GM23338 (cell line): ENCODE results near the gene TSC2. TPM values are rescaled to one million over a fixed set of nuclear protein-coding genes. Genes with fewer than 3 reads are reported as not detected.

ENCODE experiments used
- ATAC-seq: fragments of 200-7000 bp; cut with Tn5 transposase; 3 replicates; pipeline ENCODE4 v1.9.1; 2020
- DNase-seq: peaks from one replicate; pipeline ENCODE4 v3.0.0-alpha.2; 2015; ENCODE audit warnings: low spot score
- H2AFZ ChIP-seq: fragments of 200-600 bp; sonication (generic); 2 replicates; pipeline ENCODE4 v1.8.0; 2016; ENCODE audit warnings: antibody characterized with exemption, mild to moderate bottlenecking, moderate library complexity
- H3F3A ChIP-seq: fragments of 200-600 bp; sonication (generic); replicated peaks from 2 replicates; pipeline ENCODE4 v1.8.0; 2017; ENCODE audit warnings: antibody characterized with exemption, mixed run types, low read depth
- H3K27ac ChIP-seq: fragments of 200-600 bp; sonication (generic); 2 replicates; pipeline ENCODE4 v1.6.1; 2016; ENCODE audit warnings: low read depth
- H3K27me3 ChIP-seq: fragments of 200-600 bp; sonication (generic); 2 replicates; pipeline ENCODE4 v1.8.0; 2016; ENCODE audit warnings: mild to moderate bottlenecking, mixed run types, moderate library complexity; ENCODE audit not compliant: insufficient read depth
- H3K36me3 ChIP-seq: fragments of 200-600 bp; sonication (generic); 2 replicates; pipeline ENCODE4 v1.8.0; 2016; ENCODE audit warnings: mild to moderate bottlenecking; ENCODE audit not compliant: insufficient read depth
- H3K4me1 ChIP-seq: fragments of 200-600 bp; sonication (generic); 2 replicates; pipeline ENCODE4 v1.8.0; 2016; ENCODE audit warnings: mild to moderate bottlenecking, moderate library complexity; ENCODE audit not compliant: insufficient read depth
- H3K4me2 ChIP-seq: fragments of 200-600 bp; sonication (generic); 2 replicates; pipeline ENCODE4 v1.7.1; 2017; ENCODE audit warnings: mixed run types
- H3K4me3 ChIP-seq: fragments of 200-600 bp; sonication (generic); 2 replicates; pipeline ENCODE4 v1.6.1; 2016; ENCODE audit warnings: mixed run types
- H3K79me2 ChIP-seq: fragments of 200-600 bp; sonication (generic); replicated peaks from 2 replicates; pipeline ENCODE4 v1.8.0; 2017; ENCODE audit warnings: mild to moderate bottlenecking; ENCODE audit not compliant: insufficient read depth
- H3K9me2 ChIP-seq: fragments of 200-600 bp; sonication (generic); 2 replicates; pipeline ENCODE4 v1.8.0; 2017; ENCODE audit not compliant: insufficient read depth
- H4K20me1 ChIP-seq: fragments of 200-600 bp; sonication (generic); replicated peaks from 2 replicates; pipeline ENCODE4 v1.8.0; 2017; ENCODE audit warnings: mild to moderate bottlenecking; ENCODE audit not compliant: insufficient read depth
- H3K27ac Mint-ChIP-seq: 2 replicates; pipeline ENCODE4 v1.8.0; 2020; ENCODE audit warnings: inconsistent platforms, mild to moderate bottlenecking, moderate library complexity, mixed read lengths
- H3K27me3 Mint-ChIP-seq: 3 replicates; pipeline ENCODE4 v1.8.0; 2022; ENCODE audit warnings: low read depth, mild to moderate bottlenecking, moderate library complexity, mixed read lengths, inconsistent platforms; ENCODE audit not compliant: insufficient read depth, poor library complexity
- H3K36me3 Mint-ChIP-seq: 3 replicates; pipeline ENCODE4 v1.8.0; 2021; ENCODE audit warnings: low read depth, mild to moderate bottlenecking, inconsistent platforms, moderate library complexity, mixed read lengths
- H3K4me1 Mint-ChIP-seq: 3 replicates; pipeline ENCODE4 v1.8.0; 2020; ENCODE audit warnings: mild to moderate bottlenecking, inconsistent platforms, mixed read lengths
- H3K4me3 Mint-ChIP-seq: 3 replicates; pipeline ENCODE4 v1.8.0; 2021; ENCODE audit warnings: moderate library complexity, mild to moderate bottlenecking, inconsistent platforms, mixed read lengths
- H3K9me3 Mint-ChIP-seq: 3 replicates; pipeline ENCODE4 v1.8.0; 2020; ENCODE audit warnings: moderate library complexity, mild to moderate bottlenecking, inconsistent platforms, mixed read lengths
- CREB1 ChIP-seq: fragments of 250-450 bp; sonication (Bioruptor Pico); IDR thresholded peaks from 2 replicates; pipeline ENCODE4 v1.5.0; 2020; ENCODE audit warnings: low read depth, mild to moderate bottlenecking, moderate library complexity
- ETS1 ChIP-seq: IDR thresholded peaks from 2 replicates; pipeline ENCODE4 v1.6.1; 2016; ENCODE audit warnings: antibody characterized with exemption
- EZH2 ChIP-seq: fragments of 200-600 bp; sonication (generic); IDR thresholded peaks from one replicate; pipeline ENCODE4 v1.8.0; 2017; ENCODE audit warnings: antibody characterized with exemption, mild to moderate bottlenecking, low read depth; ENCODE audit not compliant: unreplicated experiment
- EZH2phosphoT487 ChIP-seq: fragments of 200-600 bp; sonication (generic); IDR thresholded peaks from one replicate; pipeline ENCODE4 v1.8.1; 2018; ENCODE audit warnings: antibody characterized with exemption; ENCODE audit not compliant: unreplicated experiment
- JUNB ChIP-seq: IDR thresholded peaks from one replicate; pipeline ENCODE4 v1.6.1; 2016; ENCODE audit warnings: antibody characterized with exemption; ENCODE audit not compliant: unreplicated experiment
- NANOG ChIP-seq: IDR thresholded peaks from 2 replicates; pipeline ENCODE4 v1.6.1; 2016; ENCODE audit warnings: antibody characterized with exemption, borderline replicate concordance
- POLR2AphosphoS5 ChIP-seq: IDR thresholded peaks from 2 replicates; pipeline ENCODE4 v1.6.1; 2016; ENCODE audit warnings: antibody characterized with exemption, low read depth
- REST ChIP-seq: IDR thresholded peaks from one replicate; pipeline ENCODE4 v1.6.1; 2018; ENCODE audit warnings: antibody characterized with exemption; ENCODE audit not compliant: unreplicated experiment
- STAT1 ChIP-seq: IDR thresholded peaks from one replicate; pipeline ENCODE4 v1.6.1; 2016; ENCODE audit warnings: antibody characterized with exemption; ENCODE audit not compliant: unreplicated experiment
- ZNF114 ChIP-seq: fragments of 250-450 bp; sonication (Bioruptor Pico); IDR thresholded peaks from 2 replicates; pipeline ENCODE4 v1.5.0; 2020; ENCODE audit warnings: mild to moderate bottlenecking, moderate library complexity
- ZNF331 ChIP-seq: fragments of 250-450 bp; sonication (Bioruptor Pico); IDR thresholded peaks from 2 replicates; pipeline ENCODE4 v1.5.0; 2020; ENCODE audit warnings: low read depth, mild to moderate bottlenecking, moderate library complexity
- polyA plus RNA-seq: library from polyadenylated mRNA; unstranded; fragments of >200 nt; fragmentation: Nextera tagmentation; extraction: Ambion mirVana; gene quantifications from 2 replicates; pipeline ENCODE4 v1.2.1, GENCODE V29; 2016
- total RNA-seq: library from RNA; depleted of rRNA; stranded (reverse); fragments of >200 nt; shearing (Covaris generic); gene quantifications from 2 replicates; pipeline ENCODE4 v1.2.3, GENCODE V29; 2014
- TF ChIP-seq, protein P1 (sequence below): fragments of 250-450 bp; sonication (Bioruptor Pico); IDR thresholded peaks from 2 replicates; pipeline ENCODE4 v1.5.0; 2020; ENCODE audit warnings: mild to moderate bottlenecking, moderate library complexity
- TF ChIP-seq, protein P2 (sequence below), 2 experiments: fragments of 200-600 bp in 1 of 2; sonication (generic) in 1 of 2; conservative IDR thresholded peaks; 2 replicates each; pipeline versions ENCODE4 v1.5.1 to v1.6.1; 2016 to 2017; ENCODE audit warnings: antibody characterized with exemption in 2 of 2, low read depth in 2 of 2, mild to moderate bottlenecking in 2 of 2, moderate library complexity in 1 of 2

TSC2 gene
- total and polyA plus RNA-seq, 2 experiments from 2014 or later: 40.5 to 93.0 TPM

DNA sequence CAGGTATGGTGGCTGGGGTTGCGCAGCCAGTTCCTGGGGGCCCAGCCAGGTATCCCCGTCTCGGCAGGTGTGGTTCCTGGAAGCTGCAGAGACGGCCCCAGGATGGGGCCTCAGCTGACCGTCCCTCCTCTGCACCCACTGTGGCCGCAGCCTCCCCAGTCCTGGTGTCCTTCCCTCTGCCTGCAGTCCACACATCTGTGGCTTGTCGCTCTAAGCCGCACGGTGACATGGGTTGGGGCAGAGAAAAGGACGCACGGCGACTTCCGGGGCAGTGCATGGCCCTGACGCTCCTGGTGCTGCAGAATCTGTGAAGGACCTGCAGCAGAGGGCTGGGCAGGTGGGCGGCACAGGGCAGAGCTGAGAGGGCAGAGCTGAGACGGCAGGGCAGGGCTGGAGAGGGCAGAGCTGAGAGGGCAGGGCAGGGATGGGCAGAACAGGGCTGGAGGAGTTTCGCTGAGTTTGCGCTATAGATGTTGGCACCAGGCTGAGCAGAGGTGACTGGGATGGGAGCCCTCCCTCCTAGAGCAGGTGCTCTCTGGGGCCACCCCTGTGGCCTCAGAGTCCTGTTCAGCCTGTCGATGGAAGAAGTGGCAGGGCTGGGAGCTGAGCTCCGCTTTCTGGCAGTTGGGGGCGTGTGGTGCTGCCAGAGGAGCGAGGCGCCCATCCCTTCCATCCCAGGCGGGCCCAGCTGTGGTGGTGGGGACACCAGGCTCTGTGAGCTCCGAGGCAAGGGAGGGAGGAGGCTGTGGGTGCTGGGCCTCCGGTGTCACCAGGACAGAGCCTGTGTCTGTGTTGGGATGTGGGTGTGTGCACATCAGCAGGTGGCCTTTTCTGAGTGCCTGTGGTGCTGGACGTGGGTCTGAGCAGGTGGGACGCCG, 23.0 kb downstream of the TSC2 start:
- ATAC-seq (no peak; the same call in 2 of the 3 replicates), DNase-seq (no peak)
- Mint-ChIP-seq H3K4me1 (no peaks in the 10 kb centered on the region), H3K9me3 (no peaks in the 10 kb centered on the region), H3K36me3 (peaks cover 25% of the 10 kb centered on the region), H3K27me3 (peaks cover 1% of the 10 kb centered on the region), H3K27ac (no peak overlapping the region), H3K4me3 (no peak overlapping the region)
- no peak overlapping the region for H3K27ac ChIP-seq
- TF ChIP-seq STAT1 (no peak), CREB1 (CRISPR knock-in tag) (no peak), JUNB (no peak), EZH2phosphoT487 (no peak), ZNF331 (CRISPR knock-in tag) (no peak), POLR2AphosphoS5 (no peak), REST (no peak), ETS1 (no peak), NANOG (no peak), ZNF114 (CRISPR knock-in tag) (no peak), EZH2 (no peak)
- TF ChIP-seq, protein P1, sequence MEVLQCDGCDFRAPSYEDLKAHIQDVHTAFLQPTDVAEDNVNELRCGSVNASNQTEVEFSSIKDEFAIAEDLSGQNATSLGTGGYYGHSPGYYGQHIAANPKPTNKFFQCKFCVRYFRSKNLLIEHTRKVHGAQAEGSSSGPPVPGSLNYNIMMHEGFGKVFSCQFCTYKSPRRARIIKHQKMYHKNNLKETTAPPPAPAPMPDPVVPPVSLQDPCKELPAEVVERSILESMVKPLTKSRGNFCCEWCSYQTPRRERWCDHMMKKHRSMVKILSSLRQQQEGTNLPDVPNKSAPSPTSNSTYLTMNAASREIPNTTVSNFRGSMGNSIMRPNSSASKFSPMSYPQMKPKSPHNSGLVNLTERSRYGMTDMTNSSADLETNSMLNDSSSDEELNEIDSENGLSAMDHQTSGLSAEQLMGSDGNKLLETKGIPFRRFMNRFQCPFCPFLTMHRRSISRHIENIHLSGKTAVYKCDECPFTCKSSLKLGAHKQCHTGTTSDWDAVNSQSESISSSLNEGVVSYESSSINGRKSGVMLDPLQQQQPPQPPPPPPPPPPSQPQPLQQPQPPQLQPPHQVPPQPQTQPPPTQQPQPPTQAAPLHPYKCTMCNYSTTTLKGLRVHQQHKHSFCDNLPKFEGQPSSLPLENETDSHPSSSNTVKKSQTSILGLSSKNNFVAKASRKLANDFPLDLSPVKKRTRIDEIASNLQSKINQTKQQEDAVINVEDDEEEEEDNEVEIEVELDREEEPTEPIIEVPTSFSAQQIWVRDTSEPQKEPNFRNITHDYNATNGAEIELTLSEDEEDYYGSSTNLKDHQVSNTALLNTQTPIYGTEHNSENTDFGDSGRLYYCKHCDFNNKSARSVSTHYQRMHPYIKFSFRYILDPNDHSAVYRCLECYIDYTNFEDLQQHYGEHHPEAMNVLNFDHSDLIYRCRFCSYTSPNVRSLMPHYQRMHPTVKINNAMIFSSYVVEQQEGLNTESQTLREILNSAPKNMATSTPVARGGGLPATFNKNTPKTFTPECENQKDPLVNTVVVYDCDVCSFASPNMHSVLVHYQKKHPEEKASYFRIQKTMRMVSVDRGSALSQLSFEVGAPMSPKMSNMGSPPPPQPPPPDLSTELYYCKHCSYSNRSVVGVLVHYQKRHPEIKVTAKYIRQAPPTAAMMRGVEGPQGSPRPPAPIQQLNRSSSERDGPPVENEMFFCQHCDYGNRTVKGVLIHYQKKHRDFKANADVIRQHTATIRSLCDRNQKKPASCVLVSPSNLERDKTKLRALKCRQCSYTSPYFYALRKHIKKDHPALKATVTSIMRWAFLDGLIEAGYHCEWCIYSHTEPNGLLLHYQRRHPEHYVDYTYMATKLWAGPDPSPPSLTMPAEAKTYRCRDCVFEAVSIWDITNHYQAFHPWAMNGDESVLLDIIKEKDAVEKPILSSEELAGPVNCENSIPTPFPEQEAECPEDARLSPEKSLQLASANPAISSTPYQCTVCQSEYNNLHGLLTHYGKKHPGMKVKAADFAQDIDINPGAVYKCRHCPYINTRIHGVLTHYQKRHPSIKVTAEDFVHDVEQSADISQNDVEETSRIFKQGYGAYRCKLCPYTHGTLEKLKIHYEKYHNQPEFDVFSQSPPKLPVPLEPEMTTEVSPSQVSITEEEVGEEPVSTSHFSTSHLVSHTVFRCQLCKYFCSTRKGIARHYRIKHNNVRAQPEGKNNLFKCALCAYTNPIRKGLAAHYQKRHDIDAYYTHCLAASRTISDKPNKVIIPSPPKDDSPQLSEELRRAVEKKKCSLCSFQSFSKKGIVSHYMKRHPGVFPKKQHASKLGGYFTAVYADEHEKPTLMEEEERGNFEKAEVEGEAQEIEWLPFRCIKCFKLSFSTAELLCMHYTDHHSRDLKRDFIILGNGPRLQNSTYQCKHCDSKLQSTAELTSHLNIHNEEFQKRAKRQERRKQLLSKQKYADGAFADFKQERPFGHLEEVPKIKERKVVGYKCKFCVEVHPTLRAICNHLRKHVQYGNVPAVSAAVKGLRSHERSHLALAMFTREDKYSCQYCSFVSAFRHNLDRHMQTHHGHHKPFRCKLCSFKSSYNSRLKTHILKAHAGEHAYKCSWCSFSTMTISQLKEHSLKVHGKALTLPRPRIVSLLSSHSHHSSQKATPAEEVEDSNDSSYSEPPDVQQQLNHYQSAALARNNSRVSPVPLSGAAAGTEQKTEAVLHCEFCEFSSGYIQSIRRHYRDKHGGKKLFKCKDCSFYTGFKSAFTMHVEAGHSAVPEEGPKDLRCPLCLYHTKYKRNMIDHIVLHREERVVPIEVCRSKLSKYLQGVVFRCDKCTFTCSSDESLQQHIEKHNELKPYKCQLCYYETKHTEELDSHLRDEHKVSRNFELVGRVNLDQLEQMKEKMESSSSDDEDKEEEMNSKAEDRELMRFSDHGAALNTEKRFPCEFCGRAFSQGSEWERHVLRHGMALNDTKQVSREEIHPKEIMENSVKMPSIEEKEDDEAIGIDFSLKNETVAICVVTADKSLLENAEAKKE (CRISPR knock-in tag): no peak
- TF ChIP-seq, protein P2, sequence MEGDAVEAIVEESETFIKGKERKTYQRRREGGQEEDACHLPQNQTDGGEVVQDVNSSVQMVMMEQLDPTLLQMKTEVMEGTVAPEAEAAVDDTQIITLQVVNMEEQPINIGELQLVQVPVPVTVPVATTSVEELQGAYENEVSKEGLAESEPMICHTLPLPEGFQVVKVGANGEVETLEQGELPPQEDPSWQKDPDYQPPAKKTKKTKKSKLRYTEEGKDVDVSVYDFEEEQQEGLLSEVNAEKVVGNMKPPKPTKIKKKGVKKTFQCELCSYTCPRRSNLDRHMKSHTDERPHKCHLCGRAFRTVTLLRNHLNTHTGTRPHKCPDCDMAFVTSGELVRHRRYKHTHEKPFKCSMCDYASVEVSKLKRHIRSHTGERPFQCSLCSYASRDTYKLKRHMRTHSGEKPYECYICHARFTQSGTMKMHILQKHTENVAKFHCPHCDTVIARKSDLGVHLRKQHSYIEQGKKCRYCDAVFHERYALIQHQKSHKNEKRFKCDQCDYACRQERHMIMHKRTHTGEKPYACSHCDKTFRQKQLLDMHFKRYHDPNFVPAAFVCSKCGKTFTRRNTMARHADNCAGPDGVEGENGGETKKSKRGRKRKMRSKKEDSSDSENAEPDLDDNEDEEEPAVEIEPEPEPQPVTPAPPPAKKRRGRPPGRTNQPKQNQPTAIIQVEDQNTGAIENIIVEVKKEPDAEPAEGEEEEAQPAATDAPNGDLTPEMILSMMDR (conservative IDR thresholded peaks at IDR 0.05; ENCODE audit: low read depth in 2 of 2): no peak
- H3K4me2 ChIP-seq: no peak overlapping the region
- no peaks in the 10 kb centered on the region for H3K4me1 ChIP-seq
- no peak overlapping the region for H2AFZ ChIP-seq
- no peaks in the 10 kb centered on the region; the same call in 1 of the 2 replicates for H4K20me1 ChIP-seq
- H3K27me3 ChIP-seq: no peaks in the 10 kb centered on the region
- H3K36me3 ChIP-seq: peaks cover 8% of the 10 kb centered on the region; the same call in 1 of the 2 replicates
- H3K4me3 ChIP-seq: no peak overlapping the region
- H3K9me2 ChIP-seq: no peaks in the 10 kb centered on the region
- no peaks in the 10 kb centered on the region for H3K79me2 ChIP-seq
- no peaks in the 10 kb centered on the region for H3F3A ChIP-seq
